ENCODE data around the gene EVA1A. TPM values are rescaled to one million over a fixed set of nuclear protein-coding genes. Genes with fewer than 3 reads are reported as not detected.

The EVA1A gene
- polyA plus RNA-seq, 1 donor (not counting 4 experiments of a cell fraction or from before 2014, with no cell fraction given) = 11.5 TPM

- H3K79me2 ChIP-seq (ENCODE audit: control insufficient read depth, insufficient read depth, low read length) = peaks cover 5% of the 10 kb centered on the region
- peaks cover 0 to 3% of the 10 kb centered on the region in 2 experiments for H3K36me3 ChIP-seq (ENCODE audit: control insufficient read depth in 2 of 2, extremely low read depth in 1 of 2, insufficient read depth in 2 of 2, low read length in 2 of 2)
- no peak overlapping the region for H3K4me2 ChIP-seq (ENCODE audit: control insufficient read depth, extremely low read depth, insufficient read depth, low read depth, low read length)
- no peaks in the 10 kb centered on the region for H3K4me1 ChIP-seq (ENCODE audit: control insufficient read depth, extremely low read depth, insufficient read depth, low read length)
- H4K20me1 ChIP-seq (ENCODE audit: control insufficient read depth, extremely low read depth, insufficient read depth, low read length) = no peaks in the 10 kb centered on the region
- DNase-seq (ENCODE audit: low read depth, low spot score) (no peak), FAIRE-seq (no peak)
- H2AFZ ChIP-seq (ENCODE audit: control insufficient read depth, low read length) = no peak overlapping the region
- no peaks in the 10 kb centered on the region for H3K27me3 ChIP-seq (ENCODE audit: control insufficient read depth, extremely low read depth, insufficient read depth, low read length)
- no peak overlapping the region for H3K9ac ChIP-seq (ENCODE audit: control insufficient read depth, extremely low read depth, insufficient read depth, low read length)
- H3K9me3 ChIP-seq (ENCODE audit: control insufficient read depth, low read depth, low read length) = no peaks in the 10 kb centered on the region
- H3K27ac ChIP-seq (ENCODE audit: control insufficient read depth, insufficient read depth, low read length) = no peak overlapping the region
- dilution Hi-C loops (cut with MboI; ENCODE audit: extremely low pct_ligation_motif_present, low sequenced_read_pairs) = no loop called here
- no peaks in the 10 kb centered on the region for H3K9me1 ChIP-seq (ENCODE audit: control insufficient read depth, extremely low read depth, insufficient read depth, low read length)
- H3K4me3 ChIP-seq (ENCODE audit: control insufficient read depth in 2 of 3, extremely low read depth in 1 of 3, insufficient read depth in 2 of 3, low read depth in 1 of 3, low read length in 3 of 3) = no peak overlapping the region
- TF ChIP-seq, protein P1, sequence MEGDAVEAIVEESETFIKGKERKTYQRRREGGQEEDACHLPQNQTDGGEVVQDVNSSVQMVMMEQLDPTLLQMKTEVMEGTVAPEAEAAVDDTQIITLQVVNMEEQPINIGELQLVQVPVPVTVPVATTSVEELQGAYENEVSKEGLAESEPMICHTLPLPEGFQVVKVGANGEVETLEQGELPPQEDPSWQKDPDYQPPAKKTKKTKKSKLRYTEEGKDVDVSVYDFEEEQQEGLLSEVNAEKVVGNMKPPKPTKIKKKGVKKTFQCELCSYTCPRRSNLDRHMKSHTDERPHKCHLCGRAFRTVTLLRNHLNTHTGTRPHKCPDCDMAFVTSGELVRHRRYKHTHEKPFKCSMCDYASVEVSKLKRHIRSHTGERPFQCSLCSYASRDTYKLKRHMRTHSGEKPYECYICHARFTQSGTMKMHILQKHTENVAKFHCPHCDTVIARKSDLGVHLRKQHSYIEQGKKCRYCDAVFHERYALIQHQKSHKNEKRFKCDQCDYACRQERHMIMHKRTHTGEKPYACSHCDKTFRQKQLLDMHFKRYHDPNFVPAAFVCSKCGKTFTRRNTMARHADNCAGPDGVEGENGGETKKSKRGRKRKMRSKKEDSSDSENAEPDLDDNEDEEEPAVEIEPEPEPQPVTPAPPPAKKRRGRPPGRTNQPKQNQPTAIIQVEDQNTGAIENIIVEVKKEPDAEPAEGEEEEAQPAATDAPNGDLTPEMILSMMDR (optimal IDR thresholded peaks at IDR 0.05 in 1 of 3, IDR thresholded peaks at IDR 0.05 in 1 of 3, conservative IDR thresholded peaks at IDR 0.05 in 1 of 3; ENCODE audit: extremely low read depth in 1 of 3, insufficient read depth in 2 of 3, low read length in 3 of 3) = no peak
Observed at GRCh38 chr2:75538521-75539490, 21.9 kb downstream of the EVA1A start.

GRCh38 chr2:75537658-75538057, 23.1 kb downstream of the EVA1A start:
- no peak overlapping the region for H3K4me3 ChIP-seq (ENCODE audit: control insufficient read depth in 2 of 3, extremely low read depth in 1 of 3, insufficient read depth in 2 of 3, low read depth in 1 of 3, low read length in 3 of 3)
- H3K4me2 ChIP-seq (ENCODE audit: control insufficient read depth, extremely low read depth, insufficient read depth, low read depth, low read length) = no peak overlapping the region
- H3K9ac ChIP-seq (ENCODE audit: control insufficient read depth, extremely low read depth, insufficient read depth, low read length) = no peak overlapping the region
- H3K9me1 ChIP-seq (ENCODE audit: control insufficient read depth, extremely low read depth, insufficient read depth, low read length) = no peaks in the 10 kb centered on the region
- no peaks in the 10 kb centered on the region for H4K20me1 ChIP-seq (ENCODE audit: control insufficient read depth, extremely low read depth, insufficient read depth, low read length)
- dilution Hi-C loops (cut with MboI; ENCODE audit: extremely low pct_ligation_motif_present, low sequenced_read_pairs) = no loop called here
- H3K4me1 ChIP-seq (ENCODE audit: control insufficient read depth, extremely low read depth, insufficient read depth, low read length) = no peaks in the 10 kb centered on the region
- FAIRE-seq (no peak), DNase-seq (ENCODE audit: low read depth, low spot score) (no peak)
- no peak overlapping the region for H3K27ac ChIP-seq (ENCODE audit: control insufficient read depth, insufficient read depth, low read length)
- no peaks in the 10 kb centered on the region for H3K9me3 ChIP-seq (ENCODE audit: control insufficient read depth, low read depth, low read length)
- no peaks in the 10 kb centered on the region for H3K27me3 ChIP-seq (ENCODE audit: control insufficient read depth, extremely low read depth, insufficient read depth, low read length)
- TF ChIP-seq, protein P1 (optimal IDR thresholded peaks at IDR 0.05 in 1 of 3, IDR thresholded peaks at IDR 0.05 in 1 of 3, conservative IDR thresholded peaks at IDR 0.05 in 1 of 3; ENCODE audit: extremely low read depth in 1 of 3, insufficient read depth in 2 of 3, low read length in 3 of 3) = no peak
- no peak for TF ChIP-seq EZH2 (IDR thresholded peaks at IDR 0.05; ENCODE audit: low read length)
- peaks cover 0 to 3% of the 10 kb centered on the region in 2 experiments for H3K36me3 ChIP-seq (ENCODE audit: control insufficient read depth in 2 of 2, extremely low read depth in 1 of 2, insufficient read depth in 2 of 2, low read length in 2 of 2)
- H2AFZ ChIP-seq (ENCODE audit: control insufficient read depth, low read length) = no peak overlapping the region
- H3K79me2 ChIP-seq (ENCODE audit: control insufficient read depth, insufficient read depth, low read length) = peaks cover 5% of the 10 kb centered on the region
